ENCODE results near the gene TOMM20.

DNA sequence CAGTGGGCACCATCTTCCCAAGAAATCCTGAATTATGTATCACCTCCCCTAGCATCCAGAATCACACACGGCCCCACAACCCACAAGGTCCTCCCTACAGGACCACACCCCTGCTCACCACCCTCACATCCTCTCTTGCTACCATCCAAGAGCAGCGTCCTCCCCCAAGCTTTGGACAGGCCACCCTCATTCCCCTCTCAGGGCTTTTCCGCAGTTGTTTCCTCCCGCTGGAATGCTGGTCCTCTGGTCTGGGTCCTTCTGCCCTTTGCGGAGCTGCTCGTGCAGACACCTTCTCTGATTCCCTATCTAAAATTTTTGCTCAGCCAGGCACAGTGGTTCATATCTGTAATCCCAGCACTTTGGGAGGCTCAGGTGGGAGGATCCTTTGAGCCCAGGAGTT lies 56.5 kb downstream of the TOMM20 start:
- TF ChIP-seq ETV6 (CRISPR knock-in tag; IDR thresholded peaks at IDR 0.05) (no peak), JUN (CRISPR knock-in tag; IDR thresholded peaks at IDR 0.05) (no peak), ZNF232 (CRISPR knock-in tag; IDR thresholded peaks at IDR 0.05) (no peak)
- TF ChIP-seq, protein P1, sequence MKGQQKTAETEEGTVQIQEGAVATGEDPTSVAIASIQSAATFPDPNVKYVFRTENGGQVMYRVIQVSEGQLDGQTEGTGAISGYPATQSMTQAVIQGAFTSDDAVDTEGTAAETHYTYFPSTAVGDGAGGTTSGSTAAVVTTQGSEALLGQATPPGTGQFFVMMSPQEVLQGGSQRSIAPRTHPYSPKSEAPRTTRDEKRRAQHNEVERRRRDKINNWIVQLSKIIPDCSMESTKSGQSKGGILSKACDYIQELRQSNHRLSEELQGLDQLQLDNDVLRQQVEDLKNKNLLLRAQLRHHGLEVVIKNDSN (CRISPR knock-in tag; IDR thresholded peaks at IDR 0.05) = no peak
